Activated CD4-positive, alpha-beta T cell treated with anti-CD3 and anti-CD28 coated beads for 36 hours (primary cell): Measurements from ENCODE around the gene KHDRBS2. TPM values are rescaled to one million over a fixed set of nuclear protein-coding genes. Genes with fewer than 3 reads are reported as not detected.
"Not testable (repeated sequence)": the region's sequence is repeated elsewhere in the genome, so short reads cannot be mapped to it uniquely, and the experiment has no call there.

Source experiments
- ATAC-seq: fragments of 200-7000 bp; cut with Tn5 transposase; one replicate; pipeline ENCODE4 v1.10.0; 2021; ENCODE audit warnings: mild to moderate bottlenecking, moderate library complexity
- CTCF ChIA-PET: fragments of 350-600 bp; sonication (Branson Sonifier 250); formaldehyde crosslinking; loops from one replicate; lab custom pipeline; 2021; ENCODE audit warnings: antibody characterized with exemption; lab: Charles Lee
- POLR2A ChIA-PET: fragments of 350-600 bp; sonication (Branson Sonifier 250); formaldehyde crosslinking; loops from one replicate; lab custom pipeline; 2021; ENCODE audit warnings: antibody characterized with exemption, inconsistent platforms; lab: Charles Lee
- DNase-seq: peaks from one replicate; pipeline ENCODE4 v3.0.0-alpha.2; 2020
- H3K27ac Mint-ChIP-seq: one replicate; pipeline ENCODE4 v1.8.0; 2021; ENCODE audit warnings: mixed read lengths
- H3K27me3 Mint-ChIP-seq: one replicate; pipeline ENCODE4 v1.8.0; 2021; ENCODE audit warnings: mixed read lengths
- H3K36me3 Mint-ChIP-seq: one replicate; pipeline ENCODE4 v1.8.0; 2021; ENCODE audit warnings: low read depth, mixed read lengths
- H3K4me1 Mint-ChIP-seq: one replicate; pipeline ENCODE4 v1.8.0; 2021; ENCODE audit warnings: mixed read lengths
- H3K4me3 Mint-ChIP-seq: one replicate; pipeline ENCODE4 v1.8.0; 2021; ENCODE audit warnings: mild to moderate bottlenecking, moderate library complexity, mixed read lengths
- H3K9me3 Mint-ChIP-seq: one replicate; pipeline ENCODE4 v1.8.0; 2021; ENCODE audit warnings: low read depth, mixed read lengths
- intact Hi-C, 2 experiments: fragments of 100-400 bp; cut with DNase I in 1 of 2; cut with micrococcal nuclease in 1 of 2; formaldehyde crosslinking; loops; one replicate each; pipeline versions ENCODE4 v1.14.2 to v1.15.1; 2022 to 2024; cut with DNase I, micrococcal nuclease
- total RNA-seq, 2 experiments: library from RNA; stranded (reverse); gene quantifications; one replicate each; pipeline ENCODE4 v1.2.3, GENCODE V29; 2021

KHDRBS2 gene
- total RNA-seq, 2 experiments from 2014 or later: not detected

DNA sequence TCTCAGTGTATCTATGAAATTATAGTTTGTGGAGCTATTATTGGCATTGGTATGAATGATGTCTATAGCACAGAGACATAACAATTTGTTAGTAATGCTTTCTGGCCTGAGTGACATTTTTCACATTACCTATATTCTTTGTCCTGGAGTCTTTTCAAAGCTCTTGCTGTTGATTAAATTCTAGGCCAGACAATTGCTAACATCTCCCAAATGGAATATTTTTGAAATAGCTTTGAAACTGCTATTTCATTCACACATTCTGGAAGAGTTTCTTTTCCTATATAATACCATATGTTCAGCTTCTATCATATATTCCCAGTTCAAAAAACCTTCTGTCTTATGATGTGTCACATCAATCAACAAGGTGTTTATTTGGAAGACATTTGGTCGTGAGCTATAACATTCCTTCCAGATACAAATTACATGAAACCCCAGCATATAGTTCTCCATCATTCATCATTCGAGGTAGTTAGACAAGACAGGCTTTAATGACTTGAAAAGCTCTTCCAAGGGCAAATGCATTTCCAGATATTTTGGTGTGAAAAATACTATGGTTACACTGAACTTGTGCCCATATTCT, 452.8 kb downstream of the KHDRBS2 start:
- peaks cover 7% of the 10 kb centered on the region for H3K9me3 Mint-ChIP-seq
- intact Hi-C loops: no loop called here
- DNase-seq (no peak), ATAC-seq (no peak)
- H3K4me3 Mint-ChIP-seq: no peak overlapping the region
- H3K4me1 Mint-ChIP-seq: no peaks in the 10 kb centered on the region
- ChIA-PET CTCF (interaction anchor here (0.7 kb wide), 1 partner anchor 11 kb away, joined by 3 read pairs; no protein-coding TSS in a partner anchor), POLR2A (no interaction called here)
- H3K27ac Mint-ChIP-seq: no peak overlapping the region
- H3K27me3 Mint-ChIP-seq: no peaks in the 10 kb centered on the region
- H3K36me3 Mint-ChIP-seq: no peaks in the 10 kb centered on the region

DNA sequence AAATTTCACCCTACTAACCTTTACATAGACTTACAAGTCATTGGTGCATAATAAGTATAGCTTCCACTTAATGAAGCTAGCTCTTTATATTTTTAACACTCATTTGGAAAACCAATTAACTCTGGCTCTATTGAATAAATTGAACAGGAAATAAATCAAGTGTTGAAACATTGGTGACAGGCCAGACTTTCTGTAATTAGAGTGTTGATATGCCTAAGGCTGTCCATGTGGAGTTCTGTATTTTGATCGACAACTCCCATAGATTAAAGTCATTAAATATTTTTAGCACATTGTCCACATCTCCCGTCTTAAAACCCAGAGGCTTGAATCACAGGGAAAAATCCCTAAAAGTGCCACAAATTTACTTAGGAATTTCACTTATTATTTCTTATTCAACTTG, 468.3 kb downstream of the KHDRBS2 start:
- CTCF ChIA-PET: no interaction called here
- ATAC-seq (no peak), DNase-seq (no peak)
- Mint-ChIP-seq H3K36me3 (no peaks in the 10 kb centered on the region), H3K27ac (no peak overlapping the region), H3K27me3 (no peaks in the 10 kb centered on the region), H3K4me3 (no peak overlapping the region), H3K9me3 (peaks cover 7% of the 10 kb centered on the region), H3K4me1 (no peaks in the 10 kb centered on the region)
- intact Hi-C loops: no loop called here
- POLR2A ChIA-PET: no interaction called here

DNA sequence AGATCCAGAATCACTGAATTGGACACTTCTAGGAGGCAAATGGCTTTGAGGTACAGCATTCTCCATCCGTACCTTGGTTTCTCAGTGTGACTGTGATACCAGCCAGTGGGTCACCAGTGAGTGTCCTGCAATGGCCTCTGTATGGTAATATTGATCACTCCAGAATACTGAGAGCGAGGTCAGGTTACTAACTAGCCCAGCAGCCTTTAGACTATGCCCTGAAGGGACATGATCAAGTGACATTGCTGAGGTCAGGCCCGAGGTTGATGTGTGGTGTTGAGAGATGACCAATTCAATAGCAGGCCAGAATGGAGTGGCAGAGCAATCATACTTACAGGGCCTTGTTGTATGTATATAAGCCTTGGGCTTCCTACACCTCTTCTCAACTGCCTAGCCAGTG, 476.0 kb downstream of the KHDRBS2 start:
- Mint-ChIP-seq H3K4me1 (no peaks in the 10 kb centered on the region), H3K27ac (no peak overlapping the region), H3K4me3 (no peak overlapping the region), H3K36me3 (no peaks in the 10 kb centered on the region), H3K27me3 (no peaks in the 10 kb centered on the region), H3K9me3 (peaks cover 6% of the 10 kb centered on the region)
- POLR2A ChIA-PET: no interaction called here
- intact Hi-C loops: no loop called here
- CTCF ChIA-PET: no interaction called here
- ATAC-seq (no peak), DNase-seq (no peak)

DNA sequence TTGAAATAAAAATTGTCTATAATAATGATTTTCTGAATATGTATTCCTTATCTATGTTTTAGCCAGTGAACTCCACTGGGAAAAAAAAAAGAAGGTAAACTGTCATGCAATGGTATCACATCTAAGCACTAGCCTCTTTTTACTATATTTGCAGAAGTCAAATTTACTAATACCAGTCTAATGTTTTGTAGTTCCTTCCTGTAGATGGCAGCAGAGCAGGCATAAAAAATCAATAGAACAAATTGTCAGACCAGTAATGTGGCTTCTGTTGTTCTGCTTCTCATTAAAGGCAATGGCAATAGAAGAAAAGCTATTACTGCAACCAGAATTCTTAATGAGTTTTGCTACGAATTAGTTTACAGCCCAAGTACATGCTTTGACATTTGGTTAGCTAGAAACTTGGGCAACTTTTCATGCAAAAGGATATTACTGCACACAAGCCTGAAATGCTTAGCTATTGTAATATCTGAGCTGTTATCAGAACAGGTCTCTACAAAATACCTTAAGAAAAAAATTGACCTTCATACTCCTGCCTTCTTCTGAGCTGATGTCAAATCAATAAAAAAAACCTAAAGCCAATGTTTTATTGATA, 476.9 kb downstream of the KHDRBS2 start:
- intact Hi-C loops: loop anchor here in 1 of 2 experiments (1.0 kb wide), 1 partner anchor 341 kb away; no protein-coding TSS in a partner anchor
- H3K9me3 Mint-ChIP-seq: peaks cover 9% of the 10 kb centered on the region
- H3K4me1 Mint-ChIP-seq: no peaks in the 10 kb centered on the region
- ATAC-seq: no peak
- POLR2A ChIA-PET: interaction anchor here (0.6 kb wide), 1 partner anchor 1765 kb away, joined by 3 read pairs; no protein-coding TSS in a partner anchor
- CTCF ChIA-PET: no interaction called here
- DNase-seq: no peak
- no peak overlapping the region for H3K27ac Mint-ChIP-seq
- H3K36me3 Mint-ChIP-seq: no peaks in the 10 kb centered on the region
- H3K4me3 Mint-ChIP-seq: no peak overlapping the region
- no peaks in the 10 kb centered on the region for H3K27me3 Mint-ChIP-seq

DNA sequence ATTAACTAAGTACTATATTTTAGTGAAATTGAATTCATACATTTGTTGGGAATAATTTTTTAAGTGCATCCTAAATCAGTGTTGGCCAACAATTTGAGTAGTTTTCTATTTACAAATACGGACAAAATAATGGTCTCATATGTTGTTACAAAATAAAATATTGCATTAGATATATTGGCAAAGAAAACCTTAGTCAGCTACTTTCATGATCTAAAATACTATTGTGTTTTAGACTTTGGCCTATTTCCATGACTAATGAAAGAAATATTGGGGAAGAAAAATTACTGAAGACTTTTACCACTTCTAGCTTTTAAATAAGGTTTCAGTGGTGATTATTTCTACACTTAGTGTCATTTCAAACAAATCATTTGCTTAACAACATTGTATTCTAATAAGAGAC, 498.0 kb downstream of the KHDRBS2 start:
- H3K9me3 Mint-ChIP-seq: peaks cover 2% of the 10 kb centered on the region
- DNase-seq: no peak
- no peak overlapping the region for H3K4me3 Mint-ChIP-seq
- no peaks in the 10 kb centered on the region for H3K27me3 Mint-ChIP-seq
- no peaks in the 10 kb centered on the region for H3K4me1 Mint-ChIP-seq
- ChIA-PET POLR2A (no interaction called here), CTCF (no interaction called here)
- intact Hi-C loops: no loop called here
- ATAC-seq: no peak
- H3K27ac Mint-ChIP-seq: no peak overlapping the region
- no peaks in the 10 kb centered on the region for H3K36me3 Mint-ChIP-seq

- POLR2A ChIA-PET, CTCF ChIA-PET, H3K27ac Mint-ChIP-seq, H3K27me3 Mint-ChIP-seq, H3K36me3 Mint-ChIP-seq, ATAC-seq, DNase-seq, intact Hi-C loops, H3K4me3 Mint-ChIP-seq, H3K4me1 Mint-ChIP-seq: not testable (repeated sequence)
- peaks cover 30% of the 10 kb centered on the region for H3K9me3 Mint-ChIP-seq
Measured at GRCh38 chr6:61769446-61769845, 516.6 kb downstream of the KHDRBS2 start.

DNA sequence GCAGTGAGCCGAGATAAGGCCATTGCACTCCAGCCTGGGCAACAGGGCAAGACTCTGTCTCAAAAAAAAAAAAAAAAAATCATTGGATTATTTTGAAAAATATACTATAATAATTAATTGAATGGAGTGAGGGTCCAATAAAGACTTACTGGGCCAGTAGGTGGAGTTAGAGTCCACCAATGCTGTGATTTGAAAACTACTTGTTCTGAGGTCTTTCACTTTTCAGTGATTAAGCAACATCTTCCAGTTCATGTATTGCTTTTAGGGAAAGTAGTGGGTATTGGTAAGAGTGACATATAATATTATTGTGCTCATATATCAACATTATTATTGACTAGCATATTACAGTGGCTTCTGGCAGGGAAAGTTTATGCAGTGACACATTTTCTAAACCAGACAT, 530.3 kb downstream of the KHDRBS2 start:
- ChIA-PET CTCF (no interaction called here), POLR2A (no interaction called here)
- ATAC-seq: no peak
- Mint-ChIP-seq H3K4me3 (no peak overlapping the region), H3K27me3 (no peaks in the 10 kb centered on the region), H3K9me3 (peaks cover 13% of the 10 kb centered on the region), H3K36me3 (no peaks in the 10 kb centered on the region), H3K27ac (no peak overlapping the region), H3K4me1 (no peaks in the 10 kb centered on the region)
- intact Hi-C loops: no loop called here
- no peak for DNase-seq

GRCh38 chr6:61751986-61752385, 534.0 kb downstream of the KHDRBS2 start:
- intact Hi-C loops: no loop called here
- CTCF ChIA-PET: no interaction called here

DNA sequence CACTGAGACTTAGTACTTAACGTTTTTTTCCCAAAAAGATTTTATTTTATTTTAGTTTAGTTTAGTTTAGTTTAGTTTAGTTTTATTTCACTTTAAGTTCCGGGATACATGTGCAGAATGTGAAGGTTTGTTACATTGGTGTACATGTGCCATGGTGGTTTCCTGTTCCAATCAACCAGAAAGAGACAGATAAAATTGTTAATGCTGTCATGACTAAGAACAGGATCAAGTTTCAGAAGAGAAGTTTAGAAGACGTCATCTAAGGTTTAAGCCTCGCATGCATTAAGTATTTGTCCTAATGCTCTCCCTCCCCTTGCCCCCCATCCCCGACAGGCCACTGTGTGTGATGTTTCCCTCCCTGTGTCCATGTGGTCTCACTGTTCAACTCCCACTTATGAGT, 540.0 kb downstream of the KHDRBS2 start:
- DNase-seq (no peak), ATAC-seq (no peak)
- Mint-ChIP-seq H3K4me1 (no peaks in the 10 kb centered on the region), H3K4me3 (no peak overlapping the region), H3K36me3 (no peaks in the 10 kb centered on the region), H3K27ac (no peak overlapping the region), H3K27me3 (no peaks in the 10 kb centered on the region), H3K9me3 (peaks cover 7% of the 10 kb centered on the region)
- ChIA-PET POLR2A (no interaction called here), CTCF (no interaction called here)
- intact Hi-C loops: no loop called here

More at GRCh38 chr6:61751986-61752385, 534.0 kb downstream of the KHDRBS2 start:
- no peaks in the 10 kb centered on the region for H3K27me3 Mint-ChIP-seq
- POLR2A ChIA-PET: no interaction called here
- H3K4me1 Mint-ChIP-seq: no peaks in the 10 kb centered on the region
- DNase-seq (no peak), ATAC-seq (no peak)
- peaks cover 9% of the 10 kb centered on the region for H3K9me3 Mint-ChIP-seq
- no peak overlapping the region for H3K27ac Mint-ChIP-seq
- no peaks in the 10 kb centered on the region for H3K36me3 Mint-ChIP-seq
- H3K4me3 Mint-ChIP-seq: no peak overlapping the region

- H3K9me3 Mint-ChIP-seq: peaks cover 13% of the 10 kb centered on the region
- no peaks in the 10 kb centered on the region for H3K36me3 Mint-ChIP-seq
- intact Hi-C loops: no loop called here
- H3K27me3 Mint-ChIP-seq: no peaks in the 10 kb centered on the region
- H3K4me3 Mint-ChIP-seq: no peak overlapping the region
- ATAC-seq: no peak
- DNase-seq: no peak
- ChIA-PET CTCF (interaction anchor here (0.6 kb wide), 1 partner anchor 249 kb away, joined by 3 read pairs; no protein-coding TSS in a partner anchor), POLR2A (no interaction called here)
- no peak overlapping the region for H3K27ac Mint-ChIP-seq
- H3K4me1 Mint-ChIP-seq: no peaks in the 10 kb centered on the region
Measured at GRCh38 chr6:61711849-61712248, 574.2 kb downstream of the KHDRBS2 start.

GRCh38 chr6:61688165-61688564, 597.9 kb downstream of the KHDRBS2 start:
- POLR2A ChIA-PET: no interaction called here
- no peak for DNase-seq
- Mint-ChIP-seq H3K36me3 (no peaks in the 10 kb centered on the region), H3K4me1 (no peaks in the 10 kb centered on the region), H3K27ac (no peak overlapping the region), H3K27me3 (no peaks in the 10 kb centered on the region), H3K4me3 (no peak overlapping the region), H3K9me3 (peaks cover 11% of the 10 kb centered on the region)
- CTCF ChIA-PET: interaction anchor here (0.6 kb wide), 1 partner anchor 25 kb away, joined by 3 read pairs; no protein-coding TSS in a partner anchor
- no peak for ATAC-seq
- intact Hi-C loops: no loop called here

- Mint-ChIP-seq H3K9me3 (peaks cover 14% of the 10 kb centered on the region), H3K4me1 (no peaks in the 10 kb centered on the region), H3K27ac (no peak overlapping the region), H3K36me3 (no peaks in the 10 kb centered on the region), H3K27me3 (no peaks in the 10 kb centered on the region), H3K4me3 (no peak overlapping the region)
- DNase-seq: no peak
- ATAC-seq: no peak
- ChIA-PET POLR2A (no interaction called here), CTCF (no interaction called here)
- intact Hi-C loops: no loop called here
Measured at GRCh38 chr6:61682562-61682961, 603.5 kb downstream of the KHDRBS2 start.
